ENCODE results near the gene SCTR. TPM values are rescaled to one million over a fixed set of nuclear protein-coding genes. Genes with fewer than 3 reads are reported as not detected.

SCTR gene
- total RNA-seq, 1 experiment from 2014 or later: not detected

- H3K27me3 ChIP-seq (ENCODE audit: control insufficient read depth, insufficient read depth, low read length): no peaks in the 10 kb centered on the region
- ChIA-PET POLR2A (no interaction called here), CTCF (no interaction called here)
- H3K4me3 ChIP-seq (ENCODE audit: low read depth in 2 of 2, low read length in 2 of 2): no peak overlapping the region
- intact Hi-C loops (cut with micrococcal nuclease; ENCODE audit: unreplicated experiment) (no loop called here), in situ Hi-C loops (cut with HindIII; ENCODE audit: low pct_unique_long_range_greater_than_20kb, low sequenced_read_pairs) (no loop called here)
- BruUV-seq (replicated peaks): no TSS peak
- H3K9me3 ChIP-seq (ENCODE audit: control insufficient read depth, insufficient read depth, low read depth, low read length): no peaks in the 10 kb centered on the region
- H3K27ac ChIP-seq (ENCODE audit: low read length): no peak overlapping the region
- peaks cover 12% of the 10 kb centered on the region for H3K4me1 ChIP-seq (ENCODE audit: control insufficient read depth, insufficient read depth, low read length)
- ATAC-seq (no peak), DNase-seq (ENCODE audit: low read depth, low spot score) (no peak)
- no peak for TF ChIP-seq REST (IDR thresholded peaks at IDR 0.05; ENCODE audit: insufficient read depth in 1 of 2, low read depth in 2 of 2, low read length in 1 of 2)
- TF ChIP-seq SIN3A (IDR thresholded peaks at IDR 0.05; ENCODE audit: borderline replicate concordance, insufficient read depth, low read depth, low read length): no peak
- TF ChIP-seq TCF7L2 (IDR thresholded peaks at IDR 0.05; ENCODE audit: low read depth, low read length): no peak
- no peak for TF ChIP-seq POLR2AphosphoS5 (IDR thresholded peaks at IDR 0.05; ENCODE audit: low read depth, low read length)
- no peak for TF ChIP-seq CTCF (IDR thresholded peaks at IDR 0.05)
- no peaks in the 10 kb centered on the region for H3K36me3 ChIP-seq (ENCODE audit: control insufficient read depth, insufficient read depth, low read length)
Measured at GRCh38 chr2:119487434-119488244, 36.6 kb downstream of the SCTR start.

GRCh38 chr2:119486886-119487285, 37.4 kb downstream of the SCTR start:
- ATAC-seq (no peak), DNase-seq (ENCODE audit: low read depth, low spot score) (no peak)
- H3K4me1 ChIP-seq (ENCODE audit: control insufficient read depth, insufficient read depth, low read length): peaks cover 4% of the 10 kb centered on the region
- ChIA-PET CTCF (no interaction called here), POLR2A (no interaction called here)
- TF ChIP-seq POLR2AphosphoS5 (IDR thresholded peaks at IDR 0.05; ENCODE audit: low read depth, low read length) (no peak), SIN3A (IDR thresholded peaks at IDR 0.05; ENCODE audit: borderline replicate concordance, insufficient read depth, low read depth, low read length) (no peak), REST (IDR thresholded peaks at IDR 0.05; ENCODE audit: insufficient read depth in 1 of 2, low read depth in 2 of 2, low read length in 1 of 2) (no peak), CTCF (IDR thresholded peaks at IDR 0.05) (no peak), TCF7L2 (IDR thresholded peaks at IDR 0.05; ENCODE audit: low read depth, low read length) (no peak)
- BruUV-seq (replicated peaks): no TSS peak
- H3K27me3 ChIP-seq (ENCODE audit: control insufficient read depth, insufficient read depth, low read length): no peaks in the 10 kb centered on the region
- no peaks in the 10 kb centered on the region for H3K9me3 ChIP-seq (ENCODE audit: control insufficient read depth, insufficient read depth, low read depth, low read length)
- no peak overlapping the region for H3K4me3 ChIP-seq (ENCODE audit: low read depth in 2 of 2, low read length in 2 of 2)
- H3K36me3 ChIP-seq (ENCODE audit: control insufficient read depth, insufficient read depth, low read length): no peaks in the 10 kb centered on the region
- in situ Hi-C loops (cut with HindIII; ENCODE audit: low pct_unique_long_range_greater_than_20kb, low sequenced_read_pairs) (no loop called here), intact Hi-C loops (cut with micrococcal nuclease; ENCODE audit: unreplicated experiment) (no loop called here)
- no peak overlapping the region for H3K27ac ChIP-seq (ENCODE audit: low read length)

Data from Panc1 (cell line).